ENCODE measurements around the gene TCHP. TPM values are rescaled to one million over a fixed set of nuclear protein-coding genes. Genes with fewer than 3 reads are reported as not detected.
"Not testable (repeated sequence)": the region's sequence is repeated elsewhere in the genome, so short reads cannot be mapped to it uniquely, and the experiment has no call there.

The TCHP gene
- 12.1 TPM for total RNA-seq

GRCh38 chr12:109899783-109900751 is at the start of gene TCHP:
TCHP (plus strand) TSS chr12:109900274; CDS start chr12:109903027, 2,753 bp downstream.
- peak; percentile 71 to 94 (median 91) for DNase-seq (ENCODE audit: low read depth in 2 of 3, low spot score in 2 of 3)

- DNase-seq (ENCODE audit: low read depth in 2 of 3, low spot score in 2 of 3): not testable (repeated sequence)
These were observed 49.6 kb upstream of the TCHP start for GRCh38 chr12:109850518-109850917.

- DNase-seq (ENCODE audit: low read depth in 2 of 3, low spot score in 2 of 3): no peak
These were observed 44.7 kb upstream of the TCHP start for GRCh38 chr12:109855377-109855776.

- no peak for DNase-seq (ENCODE audit: low read depth in 2 of 3, low spot score in 2 of 3)
These were observed 42.4 kb upstream of the TCHP start for GRCh38 chr12:109857715-109858114.

- DNase-seq (ENCODE audit: low read depth in 2 of 3, low spot score in 2 of 3): no peak
These were observed 41.3 kb upstream of the TCHP start for GRCh38 chr12:109858764-109859163.

GRCh38 chr12:109860977-109861376 is 39.1 kb upstream of the TCHP start:
- no peak for DNase-seq (ENCODE audit: low read depth in 2 of 3, low spot score in 2 of 3)

- DNase-seq (ENCODE audit: low read depth in 2 of 3, low spot score in 2 of 3): no peak
These were observed 38.3 kb upstream of the TCHP start for GRCh38 chr12:109861689-109862314.

GRCh38 chr12:109862491-109862890 is 37.6 kb upstream of the TCHP start:
- DNase-seq (ENCODE audit: low read depth in 2 of 3, low spot score in 2 of 3): not testable (repeated sequence)

- no peak for DNase-seq (ENCODE audit: low read depth in 2 of 3, low spot score in 2 of 3)
These were observed 36.0 kb upstream of the TCHP start for GRCh38 chr12:109863847-109864712.

GRCh38 chr12:109864916-109865315 is 35.2 kb upstream of the TCHP start:
- no peak for DNase-seq (ENCODE audit: low read depth in 2 of 3, low spot score in 2 of 3)

GRCh38 chr12:109868182-109869051 is 31.7 kb upstream of the TCHP start:
- DNase-seq (ENCODE audit: low read depth in 2 of 3, low spot score in 2 of 3): no peak

GRCh38 chr12:109870648-109871047 is 29.4 kb upstream of the TCHP start:
- no peak for DNase-seq (ENCODE audit: low read depth in 2 of 3, low spot score in 2 of 3)

- DNase-seq (ENCODE audit: low read depth in 2 of 3, low spot score in 2 of 3): no peak
These were observed 28.3 kb upstream of the TCHP start for GRCh38 chr12:109871668-109872314.

- no peak for DNase-seq (ENCODE audit: low read depth in 2 of 3, low spot score in 2 of 3)
These were observed 26.4 kb upstream of the TCHP start for GRCh38 chr12:109873653-109874052.

GRCh38 chr12:109875572-109876131 is 24.4 kb upstream of the TCHP start:
- DNase-seq (ENCODE audit: low read depth in 2 of 3, low spot score in 2 of 3): no peak

- DNase-seq (ENCODE audit: low read depth in 2 of 3, low spot score in 2 of 3): no peak
These were observed 23.7 kb upstream of the TCHP start for GRCh38 chr12:109876406-109876805.

GRCh38 chr12:109877504-109878246 is 22.4 kb upstream of the TCHP start:
- DNase-seq (ENCODE audit: low read depth in 2 of 3, low spot score in 2 of 3): no peak

- no peak for DNase-seq (ENCODE audit: low read depth in 2 of 3, low spot score in 2 of 3)
These were observed 21.8 kb upstream of the TCHP start for GRCh38 chr12:109878247-109878625.
